ENCODE measurements around the gene CA12.

The CA12 gene

DNA sequence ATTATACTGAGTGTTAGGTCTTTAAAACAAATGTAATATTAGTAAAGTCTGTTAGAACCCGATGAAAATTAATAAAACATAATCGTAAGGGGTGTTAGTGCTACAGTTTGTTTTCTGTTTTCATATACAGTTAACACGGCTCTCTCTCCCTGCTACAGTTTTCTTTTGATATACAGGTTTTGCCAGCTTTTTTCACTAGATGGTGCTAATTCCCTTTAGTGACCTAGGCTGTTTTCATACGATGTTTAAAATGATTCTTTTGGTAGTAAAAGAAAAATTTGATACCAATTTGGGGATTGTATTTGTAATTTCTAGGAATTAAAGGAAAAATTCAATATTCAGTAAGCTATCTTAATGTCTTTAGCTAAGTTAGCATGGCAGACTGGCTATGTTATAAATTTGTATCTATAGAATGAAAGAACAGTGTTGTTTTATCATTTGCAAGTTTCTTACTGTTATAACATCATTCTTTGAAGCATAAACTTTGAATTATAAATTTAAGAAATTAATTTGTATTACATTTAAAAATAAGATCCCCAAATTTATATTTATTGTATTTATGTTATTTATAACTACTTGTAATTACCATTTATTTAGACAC lies 92.8 kb downstream of the CA12 start:
- Mint-ChIP-seq H3K36me3 (ENCODE audit: low read depth) (peaks cover 7% of the 10 kb centered on the region), H3K4me3 (no peak overlapping the region), H3K27me3 (no peaks in the 10 kb centered on the region), H3K4me1 (peaks cover 5% of the 10 kb centered on the region), H3K9me3 (no peaks in the 10 kb centered on the region), H3K27ac (no peak overlapping the region)
- DNase-seq (no peak), ATAC-seq (no peak)

- Mint-ChIP-seq H3K27ac (no peak overlapping the region), H3K4me1 (peaks cover 10% of the 10 kb centered on the region), H3K36me3 (ENCODE audit: low read depth) (peaks cover 6% of the 10 kb centered on the region), H3K4me3 (no peak overlapping the region), H3K9me3 (no peaks in the 10 kb centered on the region), H3K27me3 (no peaks in the 10 kb centered on the region)
- ATAC-seq = no peak
- no peak for DNase-seq
These were observed 93.3 kb downstream of the CA12 start for GRCh38 chr15:63288342-63288741.

GRCh38 chr15:63287109-63287508 lies 94.5 kb downstream of the CA12 start:
- Mint-ChIP-seq H3K9me3 (no peaks in the 10 kb centered on the region), H3K4me1 (peaks cover 11% of the 10 kb centered on the region), H3K27ac (no peak overlapping the region), H3K36me3 (ENCODE audit: low read depth) (peaks cover 6% of the 10 kb centered on the region), H3K4me3 (no peak overlapping the region), H3K27me3 (no peaks in the 10 kb centered on the region)
- DNase-seq (no peak), ATAC-seq (no peak)

DNA sequence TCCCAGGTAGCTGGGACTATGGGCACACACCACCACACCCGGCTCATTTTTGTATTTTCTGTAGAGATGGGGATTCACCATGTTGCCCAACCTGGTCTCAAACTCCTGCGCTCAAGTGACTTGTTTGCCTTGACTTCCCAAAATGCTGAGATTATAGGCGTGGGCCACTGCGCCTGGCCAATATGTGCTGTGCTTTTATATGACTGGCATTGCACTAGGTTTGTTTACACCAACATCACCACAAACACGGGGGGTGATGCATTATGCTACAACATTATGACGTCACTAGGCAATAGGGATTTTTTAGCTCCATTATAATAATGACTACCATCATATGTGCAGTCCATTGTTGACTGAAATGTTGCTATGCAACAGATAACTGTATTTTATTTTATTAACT lies 97.3 kb downstream of the CA12 start:
- H3K4me3 Mint-ChIP-seq = no peak overlapping the region
- ATAC-seq = no peak

DNA sequence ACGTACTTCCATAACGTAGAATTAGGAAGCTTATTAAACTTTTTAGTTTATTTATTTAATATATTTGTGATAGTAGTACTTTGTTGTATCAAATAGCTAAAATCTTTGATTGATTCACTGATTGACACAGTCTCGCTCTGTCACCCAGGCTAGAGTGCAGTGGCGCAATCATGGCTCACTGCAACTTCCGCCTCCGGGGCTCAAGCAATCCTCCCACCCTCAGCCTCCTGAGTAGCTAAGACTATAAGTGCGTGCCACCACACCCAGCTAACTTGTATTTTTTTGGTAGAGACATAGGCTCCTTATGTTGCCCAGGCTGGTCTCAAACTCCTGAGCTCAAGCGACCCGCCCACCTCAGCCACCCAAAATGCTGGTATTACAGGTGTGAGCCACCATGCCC lies 98.5 kb downstream of the CA12 start:
- Mint-ChIP-seq H3K27me3 (no peaks in the 10 kb centered on the region), H3K36me3 (ENCODE audit: low read depth) (peaks cover 8% of the 10 kb centered on the region), H3K9me3 (no peaks in the 10 kb centered on the region), H3K4me1 (peaks cover 11% of the 10 kb centered on the region), H3K27ac (no peak overlapping the region), H3K4me3 (no peak overlapping the region)
- DNase-seq (no peak), ATAC-seq (no peak)

More for the DNA sequence above, 97.3 kb downstream of the CA12 start:
- Mint-ChIP-seq H3K27ac (no peak overlapping the region), H3K36me3 (ENCODE audit: low read depth) (peaks cover 6% of the 10 kb centered on the region), H3K27me3 (no peaks in the 10 kb centered on the region), H3K9me3 (no peaks in the 10 kb centered on the region), H3K4me1 (peaks cover 11% of the 10 kb centered on the region)
- DNase-seq = no peak

GRCh38 chr15:63277893-63278456 lies 103.7 kb downstream of the CA12 start:
- ATAC-seq (no peak), DNase-seq (no peak)
- H3K27me3 Mint-ChIP-seq = no peaks in the 10 kb centered on the region
- H3K4me1 Mint-ChIP-seq = peaks cover 38% of the 10 kb centered on the region
- H3K9me3 Mint-ChIP-seq = no peaks in the 10 kb centered on the region
- peaks cover 14% of the 10 kb centered on the region for H3K36me3 Mint-ChIP-seq (ENCODE audit: low read depth)
- no peak overlapping the region for H3K27ac Mint-ChIP-seq
- H3K4me3 Mint-ChIP-seq = peak overlapping the region; percentile 73

- H3K4me1 Mint-ChIP-seq = peaks cover 38% of the 10 kb centered on the region
- H3K36me3 Mint-ChIP-seq (ENCODE audit: low read depth) = peaks cover 17% of the 10 kb centered on the region
- H3K27me3 Mint-ChIP-seq = no peaks in the 10 kb centered on the region
- peak; percentile 72 for DNase-seq
- H3K4me3 Mint-ChIP-seq = peak within 1 kb of the TSS; percentile 84
- H3K9me3 Mint-ChIP-seq = no peaks in the 10 kb centered on the region
- ATAC-seq = peak; percentile 89
- peak within 1 kb of the TSS; percentile 80 for H3K27ac Mint-ChIP-seq
These were observed 104.4 kb downstream of the CA12 start, which contains the start of gene APH1B for GRCh38 chr15:63277038-63277892. APH1B (plus strand) TSS chr15:63277605; CDS start chr15:63277624, 19 bp downstream.

- H3K27ac Mint-ChIP-seq = peak overlapping the region; percentile 80
- no peak for ATAC-seq
These were observed 105.2 kb downstream of the CA12 start for GRCh38 chr15:63276342-63277037.

GRCh38 chr15:63274427-63274826 lies 107.2 kb downstream of the CA12 start:
- H3K4me1 Mint-ChIP-seq = peaks cover 41% of the 10 kb centered on the region
- ATAC-seq (peak; percentile 21), DNase-seq (no peak)
- H3K27ac Mint-ChIP-seq = no peak overlapping the region
- H3K36me3 Mint-ChIP-seq (ENCODE audit: low read depth) = peaks cover 29% of the 10 kb centered on the region
- H3K4me3 Mint-ChIP-seq = no peak overlapping the region
- H3K27me3 Mint-ChIP-seq = no peaks in the 10 kb centered on the region
- H3K9me3 Mint-ChIP-seq = no peaks in the 10 kb centered on the region

More at GRCh38 chr15:63276342-63277037, 105.2 kb downstream of the CA12 start:
- no peaks in the 10 kb centered on the region for H3K27me3 Mint-ChIP-seq
- H3K4me1 Mint-ChIP-seq = peaks cover 38% of the 10 kb centered on the region
- H3K9me3 Mint-ChIP-seq = no peaks in the 10 kb centered on the region
- no peak for DNase-seq
- peak overlapping the region; percentile 84 for H3K4me3 Mint-ChIP-seq
- H3K36me3 Mint-ChIP-seq (ENCODE audit: low read depth) = peaks cover 20% of the 10 kb centered on the region

All from activated naive CD8-positive, alpha-beta T cell treated with anti-CD3 and anti-CD28 coated beads, Interleukin-2, amount 50 U/mL, for 24 hours (primary cell).